H9 (cell line): ENCODE data around the gene STX16. TPM values are rescaled to one million over a fixed set of nuclear protein-coding genes. Genes with fewer than 3 reads are reported as not detected.

Experiments
- DNase-seq: peaks from one replicate; pipeline ENCODE4 v3.0.0-alpha.2; 2017
- H2AFZ ChIP-seq: one replicate; pipeline ENCODE4 v1.6.1; 2013; ENCODE audit warnings: mild to moderate bottlenecking, low read length, control low read depth, moderate library complexity
- H2AK5ac ChIP-seq: 2 replicates; pipeline ENCODE4 v1.6.1; 2013; ENCODE audit warnings: low read length, control low read depth, mixed read lengths; ENCODE audit not compliant: insufficient read length
- H2BK120ac ChIP-seq: one replicate; pipeline ENCODE4 v1.6.1; 2013; ENCODE audit warnings: low read depth, mild to moderate bottlenecking, low read length, control low read depth, inconsistent platforms; ENCODE audit not compliant: poor library complexity, severe bottlenecking
- H2BK12ac ChIP-seq: 2 replicates; pipeline ENCODE4 v1.6.1; 2013; ENCODE audit warnings: low read length, control low read depth, mixed read lengths, low read depth; ENCODE audit not compliant: insufficient read length
- H2BK15ac ChIP-seq: 2 replicates; pipeline ENCODE4 v1.6.1; 2013; ENCODE audit warnings: low read depth, low read length, control low read depth
- H2BK20ac ChIP-seq: one replicate; pipeline ENCODE4 v1.6.1; 2013; ENCODE audit warnings: low read depth, mild to moderate bottlenecking, low read length, control low read depth, inconsistent platforms; ENCODE audit not compliant: poor library complexity, severe bottlenecking
- H2BK5ac ChIP-seq: 2 replicates; pipeline ENCODE4 v1.6.1; 2013; ENCODE audit warnings: low read length, control low read depth, mixed read lengths; ENCODE audit not compliant: insufficient read length
- H3K14ac ChIP-seq: 2 replicates; pipeline ENCODE4 v1.6.1; 2013; ENCODE audit warnings: low read length, control low read depth; ENCODE audit not compliant: insufficient read depth
- H3K18ac ChIP-seq: 2 replicates; pipeline ENCODE4 v1.6.1; 2013; ENCODE audit warnings: low read depth, mild to moderate bottlenecking, mixed read lengths, low read length, control low read depth; ENCODE audit not compliant: insufficient read length
- H3K23ac ChIP-seq: 2 replicates; pipeline ENCODE4 v1.6.1; 2013; ENCODE audit warnings: low read length, control low read depth, mixed read lengths, low read depth; ENCODE audit not compliant: insufficient read length
- H3K23me2 ChIP-seq: 2 replicates; pipeline ENCODE4 v1.6.1; 2013; ENCODE audit warnings: low read depth, mild to moderate bottlenecking, mixed read lengths, low read length, control low read depth; ENCODE audit not compliant: insufficient read length, poor library complexity, severe bottlenecking
- H3K27ac ChIP-seq: 2 replicates; pipeline ENCODE4 v1.5.1; 2013; ENCODE audit warnings: low read length, control low read depth, mixed read lengths, low read depth; ENCODE audit not compliant: insufficient read length
- H3K27me3 ChIP-seq: 2 replicates; pipeline ENCODE4 v1.6.1; 2013; ENCODE audit warnings: low read length, control low read depth, inconsistent platforms; ENCODE audit not compliant: insufficient read depth
- H3K4ac ChIP-seq: 2 replicates; pipeline ENCODE4 v1.6.1; 2013; ENCODE audit warnings: low read depth, mild to moderate bottlenecking, control low read depth, inconsistent platforms, low read length, moderate library complexity
- H3K4me1 ChIP-seq: 2 replicates; pipeline ENCODE4 v1.6.1; 2013; ENCODE audit warnings: low read length, control low read depth, inconsistent platforms; ENCODE audit not compliant: insufficient read depth
- H3K4me2 ChIP-seq: 2 replicates; pipeline ENCODE4 v1.6.1; 2013; ENCODE audit warnings: low read length, control low read depth, mixed read lengths; ENCODE audit not compliant: insufficient read length, insufficient read depth
- H3K56ac ChIP-seq: 2 replicates; pipeline ENCODE4 v1.6.1; 2013; ENCODE audit warnings: low read depth, mild to moderate bottlenecking, mixed read lengths, low read length, control low read depth; ENCODE audit not compliant: insufficient read length
- H3K79me1 ChIP-seq: 2 replicates; pipeline ENCODE4 v1.6.1; 2013; ENCODE audit warnings: low read depth, mild to moderate bottlenecking, moderate library complexity, low read length, control low read depth, inconsistent platforms; ENCODE audit not compliant: insufficient read depth, poor library complexity, severe bottlenecking
- H3K79me2 ChIP-seq: 2 replicates; pipeline ENCODE4 v1.6.1; 2013; ENCODE audit warnings: low read length, control low read depth, inconsistent platforms; ENCODE audit not compliant: insufficient read depth
- H3K9ac ChIP-seq: 2 replicates; pipeline ENCODE4 v1.6.1; 2013; ENCODE audit warnings: low read length, control low read depth, mixed read lengths; ENCODE audit not compliant: insufficient read length; ENCODE audit errors: extremely low read depth
- H3K9me3 ChIP-seq: one replicate; pipeline ENCODE4 v1.6.1; 2013; ENCODE audit warnings: low read depth, low read length, inconsistent platforms; ENCODE audit not compliant: control insufficient read depth
- H3T11ph ChIP-seq: one replicate; pipeline ENCODE4 v1.6.1; 2013; ENCODE audit warnings: mild to moderate bottlenecking, low read length, control low read depth, inconsistent platforms
- H4K20me1 ChIP-seq: one replicate; pipeline ENCODE4 v1.6.1; 2013; ENCODE audit not compliant: control insufficient read depth, insufficient read length, insufficient read depth
- H4K5ac ChIP-seq: 2 replicates; pipeline ENCODE4 v1.6.1; 2013; ENCODE audit warnings: low read depth, mild to moderate bottlenecking, mixed read lengths, low read length, control low read depth; ENCODE audit not compliant: insufficient read length
- H4K8ac ChIP-seq: replicated peaks from 2 replicates; pipeline ENCODE4 v1.6.1; 2013; ENCODE audit warnings: low read length, control low read depth, mixed read lengths, low read depth; ENCODE audit not compliant: insufficient read length
- H4K91ac ChIP-seq: 2 replicates; pipeline ENCODE4 v1.6.1; 2013; ENCODE audit warnings: low read depth, mild to moderate bottlenecking, moderate library complexity, mixed read lengths, low read length, control low read depth; ENCODE audit not compliant: insufficient read length
- H3K27ac Mint-ChIP-seq, 3 experiments: 2 replicates in 2 of 3; 3 replicates in 1 of 3; pipeline ENCODE4 v1.8.0; 2020 to 2021; ENCODE audit warnings: mixed read lengths in 3 of 3, mild to moderate bottlenecking in 1 of 3, moderate library complexity in 1 of 3
- H3K27me3 Mint-ChIP-seq: 2 replicates; pipeline ENCODE4 v1.8.0; 2021; ENCODE audit warnings: low read depth, mild to moderate bottlenecking, moderate library complexity, mixed read lengths
- H3K36me3 Mint-ChIP-seq, 3 experiments: 2 replicates in 2 of 3; 3 replicates in 1 of 3; pipeline ENCODE4 v1.8.0; 2020 to 2021; ENCODE audit warnings: low read depth in 3 of 3, mixed read lengths in 3 of 3; ENCODE audit not compliant: insufficient read depth in 1 of 3
- H3K4me1 Mint-ChIP-seq, 2 experiments: 2 replicates each; pipeline ENCODE4 v1.8.0; 2020; ENCODE audit warnings: mixed read lengths in 2 of 2
- H3K4me3 Mint-ChIP-seq, 2 experiments: 2 replicates in 1 of 2; 3 replicates in 1 of 2; pipeline ENCODE4 v1.8.0; 2020 to 2021; ENCODE audit warnings: mild to moderate bottlenecking in 2 of 2, mixed read lengths in 2 of 2, moderate library complexity in 1 of 2
- H3K9me3 Mint-ChIP-seq, 2 experiments: 2 replicates in 1 of 2; 3 replicates in 1 of 2; pipeline ENCODE4 v1.8.0; 2020; ENCODE audit warnings: mild to moderate bottlenecking in 2 of 2, mixed read lengths in 2 of 2, moderate library complexity in 1 of 2
- CTCF ChIP-seq: fragments of 200-600 bp; sonication (generic); conservative IDR thresholded peaks from 3 replicates; pipeline ENCODE4 v1.8.0; 2021; ENCODE audit warnings: antibody characterized with exemption, mild to moderate bottlenecking
- whole genome bisulfite sequencing: extraction: QIAGEN DNeasy Blood & Tissue Kit; methylation state at CpG from one replicate; pipeline ENCODE4 v1.1.7; 2013; ENCODE audit warnings: missing lambda C conversion rate, low lambda C conversion rate, mixed read lengths; ENCODE audit not compliant: insufficient read length; ENCODE audit errors: extremely low coverage; 5-methylcytosine and 5-hydroxymethylcytosine counted together
- total RNA-seq: library from RNA; stranded (reverse); gene quantifications from 2 replicates; pipeline ENCODE4 v1.2.1, GENCODE V29; 2021

The STX16 gene
- total RNA-seq, 1 experiment from 2014 or later: 87.8 TPM

GRCh38 chr20:58669287-58670006 lies 18.4 kb downstream of the STX16 start:
- Histone ChIP-seq H2AFZ (no peak overlapping the region), H3K9me3 (no peaks in the 10 kb centered on the region), H3K18ac (peak overlapping the region; percentile 62), H2AK5ac (peak overlapping the region; percentile 52), H2BK20ac (no peak overlapping the region), H4K91ac (no peak overlapping the region), H3K56ac (peak overlapping the region; percentile 7), H3K23me2 (no peaks in the 10 kb centered on the region), H2BK120ac (no peak overlapping the region), H3K14ac (peak overlapping the region; percentile 27; the same call in 1 of the 2 replicates), H3K4me2 (peak overlapping the region; percentile 27), H3K23ac (no peak overlapping the region), H3K27me3 (no peaks in the 10 kb centered on the region), H3K27ac (peak overlapping the region; percentile 98), H3K79me2 (peaks cover 3% of the 10 kb centered on the region; the same call in 1 of the 2 replicates), H2BK5ac (peak overlapping the region; percentile 82), H3K79me1 (no peaks in the 10 kb centered on the region), H2BK15ac (no peak overlapping the region), H4K20me1 (no peaks in the 10 kb centered on the region), H3K4me1 (peaks cover 12% of the 10 kb centered on the region), H3T11ph (no peak overlapping the region), H2BK12ac (peak overlapping the region; percentile 41), H4K8ac (no peak overlapping the region), H3K4ac (no peak overlapping the region), H4K5ac (peak overlapping the region; percentile 85), H3K9ac (peak overlapping the region; percentile 57)
- peaks cover 59 to 65% of the 10 kb centered on the region in 2 experiments for H3K4me1 Mint-ChIP-seq
- no peaks in the 10 kb centered on the region for H3K9me3 Mint-ChIP-seq
- H3K36me3 Mint-ChIP-seq: peaks cover 16 to 51% (median 38%) of the 10 kb centered on the region in 3 experiments
- no CpG with 5 or more reads among the region's 16 CpGs for WGBS
- H3K4me3 Mint-ChIP-seq: peak overlapping the region; percentile 28 to 68
- DNase-seq: peak; percentile 83
- TF ChIP-seq CTCF: no peak
- no peaks in the 10 kb centered on the region for H3K27me3 Mint-ChIP-seq
- H3K27ac Mint-ChIP-seq: peak overlapping the region; percentile 98 to 100 (median 98)
